GM12865 (cell line): ENCODE results near the gene HNF4A.

ENCODE experiments used
- DNase-seq: peaks from one replicate; pipeline ENCODE4 v3.0.0; 2010; ENCODE audit warnings: low read depth
- H3K4me3 ChIP-seq: 2 replicates; pipeline ENCODE4 v1.5.1; 2011; ENCODE audit warnings: mild to moderate bottlenecking, low read depth, low read length, control low read depth
- TF ChIP-seq, protein P1 (sequence below): IDR thresholded peaks from 2 replicates; pipeline ENCODE4 v1.5.1; 2011; ENCODE audit warnings: low read length, control low read depth, low read depth, inconsistent platforms; ENCODE audit not compliant: insufficient read depth; ENCODE audit errors: missing control alignments

Gene HNF4A

DNA sequence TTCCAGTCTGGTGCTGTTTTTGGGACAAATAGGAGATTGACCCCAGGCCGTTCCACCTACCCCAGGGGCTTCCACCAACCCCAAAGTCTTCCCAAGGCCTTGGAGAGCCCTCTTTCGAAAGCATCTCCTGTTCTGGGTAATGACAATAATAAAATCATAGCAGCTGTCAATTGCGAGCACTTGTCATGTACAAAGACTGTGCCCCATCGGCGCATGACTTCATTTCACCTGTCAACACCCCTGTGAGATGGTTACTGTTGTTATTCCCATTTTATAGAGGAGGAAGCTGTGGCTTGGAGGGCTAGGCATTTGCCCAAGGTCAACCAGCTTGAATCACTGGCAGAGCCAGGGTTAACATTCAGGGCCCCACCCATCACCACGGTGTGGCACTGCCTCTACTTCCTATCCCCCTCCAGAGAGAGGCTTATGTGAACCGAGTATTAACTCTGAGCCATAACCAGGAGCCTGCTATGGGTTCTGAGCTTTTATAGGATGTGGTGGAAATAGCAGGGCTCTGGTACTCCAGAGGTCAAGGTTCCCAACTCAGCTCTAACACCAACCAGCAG, 51.2 kb downstream of the HNF4A start:
- no peak overlapping the region for H3K4me3 ChIP-seq
- TF ChIP-seq, protein P1, sequence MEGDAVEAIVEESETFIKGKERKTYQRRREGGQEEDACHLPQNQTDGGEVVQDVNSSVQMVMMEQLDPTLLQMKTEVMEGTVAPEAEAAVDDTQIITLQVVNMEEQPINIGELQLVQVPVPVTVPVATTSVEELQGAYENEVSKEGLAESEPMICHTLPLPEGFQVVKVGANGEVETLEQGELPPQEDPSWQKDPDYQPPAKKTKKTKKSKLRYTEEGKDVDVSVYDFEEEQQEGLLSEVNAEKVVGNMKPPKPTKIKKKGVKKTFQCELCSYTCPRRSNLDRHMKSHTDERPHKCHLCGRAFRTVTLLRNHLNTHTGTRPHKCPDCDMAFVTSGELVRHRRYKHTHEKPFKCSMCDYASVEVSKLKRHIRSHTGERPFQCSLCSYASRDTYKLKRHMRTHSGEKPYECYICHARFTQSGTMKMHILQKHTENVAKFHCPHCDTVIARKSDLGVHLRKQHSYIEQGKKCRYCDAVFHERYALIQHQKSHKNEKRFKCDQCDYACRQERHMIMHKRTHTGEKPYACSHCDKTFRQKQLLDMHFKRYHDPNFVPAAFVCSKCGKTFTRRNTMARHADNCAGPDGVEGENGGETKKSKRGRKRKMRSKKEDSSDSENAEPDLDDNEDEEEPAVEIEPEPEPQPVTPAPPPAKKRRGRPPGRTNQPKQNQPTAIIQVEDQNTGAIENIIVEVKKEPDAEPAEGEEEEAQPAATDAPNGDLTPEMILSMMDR: no peak
- no peak for DNase-seq

DNA sequence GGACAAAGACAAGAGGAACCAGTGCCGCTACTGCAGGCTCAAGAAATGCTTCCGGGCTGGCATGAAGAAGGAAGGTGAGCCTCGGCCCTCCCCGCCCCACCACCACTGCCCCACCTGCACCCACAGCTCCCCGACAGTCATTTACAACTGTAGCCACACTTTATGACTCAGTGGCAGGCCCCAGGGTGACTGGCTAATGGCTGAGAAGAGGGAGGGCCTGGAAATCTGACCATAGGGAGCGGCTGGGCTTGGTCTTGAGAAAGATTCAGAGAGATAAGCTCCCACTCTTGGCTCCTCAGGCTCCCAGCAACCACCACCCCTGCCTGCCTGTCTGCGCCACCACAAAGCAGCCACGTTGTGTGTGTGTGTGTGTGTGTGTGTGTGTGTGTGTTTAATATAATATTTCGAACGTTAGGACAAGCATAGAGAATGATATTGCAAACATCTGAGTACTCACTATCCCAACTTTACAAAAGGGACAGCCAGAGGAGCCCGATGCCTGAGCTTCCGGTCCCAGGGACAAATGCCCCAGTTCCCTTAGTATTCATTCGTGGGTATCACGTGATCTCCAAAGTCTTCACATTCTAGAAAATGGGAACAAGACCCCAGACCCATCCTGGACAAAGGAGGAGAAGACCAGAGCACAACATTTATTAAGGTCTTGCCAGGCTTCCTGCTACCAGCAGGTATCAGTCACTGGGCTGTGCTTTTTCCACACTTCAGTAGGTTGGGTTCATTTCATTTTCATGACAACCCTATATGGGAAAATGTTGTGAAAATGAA, 52.1 kb downstream of the HNF4A start:
- DNase-seq: no peak
- TF ChIP-seq, protein P1: no peak
- no peak overlapping the region for H3K4me3 ChIP-seq

DNA sequence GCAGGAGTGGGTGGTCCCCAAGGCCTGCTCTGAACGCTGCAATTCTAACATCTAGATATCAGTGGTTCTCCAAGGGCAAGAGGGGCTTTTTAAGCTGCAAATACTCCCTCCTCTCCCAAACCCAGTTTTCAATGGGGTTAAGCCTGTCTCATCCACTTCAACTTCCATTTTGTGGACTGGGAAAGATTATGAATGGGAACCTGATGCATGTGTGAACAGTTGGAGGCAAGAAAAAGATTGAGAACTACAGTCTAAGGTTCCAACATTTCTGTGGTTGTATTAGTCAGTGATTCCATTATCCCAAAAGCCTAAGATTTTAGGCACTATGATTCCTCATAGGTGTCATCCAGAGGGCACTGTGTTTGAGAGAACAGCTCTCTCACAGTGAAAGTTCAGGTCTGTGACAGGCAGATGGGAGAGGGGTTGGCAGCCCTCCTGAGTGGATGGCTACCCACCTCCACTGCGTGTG, 53.7 kb downstream of the HNF4A start:
- H3K4me3 ChIP-seq: no peak overlapping the region
- TF ChIP-seq, protein P1: no peak
- no peak for DNase-seq

DNA sequence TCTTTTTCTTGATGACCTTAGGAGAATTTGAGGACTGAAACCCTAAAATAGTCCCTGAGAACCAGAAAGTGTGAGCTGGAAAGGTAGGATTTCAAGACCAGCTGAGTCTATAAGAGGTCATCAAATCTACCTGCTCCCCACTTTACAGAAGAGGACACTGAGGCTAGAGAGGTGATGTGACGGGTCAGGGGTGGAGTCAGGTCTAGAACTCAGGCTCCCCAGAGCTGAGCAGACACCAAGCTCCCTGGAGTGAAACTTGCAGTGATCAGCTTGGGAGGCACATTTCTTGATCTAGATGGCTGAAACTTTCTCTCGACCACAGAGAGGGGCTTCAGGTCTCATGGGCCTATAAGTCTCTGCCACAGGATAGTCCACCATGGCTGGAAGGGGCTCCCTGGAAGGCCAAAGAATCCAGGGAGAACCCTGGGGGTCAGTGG, 55.1 kb downstream of the HNF4A start:
- H3K4me3 ChIP-seq: no peak overlapping the region
- DNase-seq: no peak
- TF ChIP-seq, protein P1: no peak

DNA sequence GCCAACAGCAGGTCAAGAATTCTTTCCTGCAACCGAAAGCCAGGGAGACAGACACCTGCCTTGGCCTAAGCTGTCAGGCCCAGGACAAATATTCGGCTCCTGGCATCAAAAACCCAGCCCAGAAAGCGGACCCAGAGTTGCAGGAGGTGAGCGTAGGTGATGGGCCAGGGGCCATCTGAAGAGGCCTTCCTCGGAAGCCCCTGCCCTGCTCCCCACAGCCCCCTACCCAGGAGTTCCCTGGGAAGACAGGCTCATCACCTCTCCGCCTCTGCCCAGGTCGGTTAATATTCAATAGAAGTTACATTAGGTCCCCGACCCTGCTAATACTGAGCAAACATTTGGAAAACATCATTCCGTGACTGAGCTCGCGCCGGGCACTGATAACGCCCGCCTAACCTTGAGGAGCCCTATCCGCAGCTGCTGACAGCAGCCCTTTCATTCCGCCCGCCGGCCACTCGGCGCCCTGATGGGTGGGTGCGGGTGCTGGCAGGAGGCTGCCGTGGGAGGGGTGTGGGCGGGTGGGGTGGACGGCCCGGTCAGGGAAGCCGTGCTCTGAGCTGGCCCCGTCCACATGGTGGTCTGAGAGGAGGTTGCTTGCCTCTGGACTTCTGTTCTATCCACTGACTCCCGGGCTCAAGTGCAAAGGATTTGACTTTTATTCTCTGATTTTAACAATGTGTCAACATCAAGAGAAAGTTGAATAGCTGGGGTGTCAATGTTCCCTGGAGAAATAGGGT, 55.7 kb downstream of the HNF4A start:
- DNase-seq: no peak
- H3K4me3 ChIP-seq: no peak overlapping the region
- TF ChIP-seq, protein P1: no peak

DNA sequence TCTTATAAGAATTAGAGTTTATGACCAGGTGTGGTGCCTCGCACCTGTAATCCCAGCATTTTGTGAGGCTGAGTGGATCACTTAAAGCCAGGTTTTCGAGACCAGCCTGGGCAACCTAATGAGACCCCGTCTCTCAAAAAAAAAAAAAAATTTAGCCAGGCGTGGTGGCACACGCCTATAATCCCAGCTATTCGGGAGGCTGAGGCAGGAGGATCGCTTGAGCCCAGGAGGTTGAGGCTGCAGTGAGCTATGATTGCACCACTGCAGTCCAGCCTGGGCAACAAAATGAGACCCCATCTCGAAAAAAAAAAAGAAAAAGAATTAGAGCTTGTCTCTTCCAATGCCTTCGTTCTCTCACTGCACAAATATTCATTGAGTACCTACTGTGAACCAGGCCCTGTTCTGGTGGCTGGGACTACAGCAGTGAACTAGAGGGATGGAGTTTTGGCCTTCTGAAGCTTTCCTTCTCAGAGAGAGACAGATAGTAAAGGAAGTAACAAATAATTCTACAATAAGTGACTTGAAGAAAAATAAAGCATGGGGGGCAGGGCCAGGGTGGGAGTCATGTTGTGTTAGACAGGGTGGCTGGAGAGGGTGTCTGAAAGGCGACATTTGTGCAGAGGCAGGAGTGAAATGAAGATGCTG, 56.4 kb downstream of the HNF4A start:
- no peak for DNase-seq
- TF ChIP-seq, protein P1: no peak
- H3K4me3 ChIP-seq: no peak overlapping the region
